Loucy (cell line): Measurements from ENCODE around the gene MYH15.

Source experiments
- H2AFZ ChIP-seq: fragments of 200-600 bp; sonication (generic); 2 replicates; pipeline ENCODE4 v1.6.0; 2016; ENCODE audit warnings: antibody characterized with exemption, mild to moderate bottlenecking, low read length, moderate library complexity
- H3F3A ChIP-seq: fragments of 200-600 bp; 2 replicates; pipeline ENCODE4 v1.6.0; 2016; ENCODE audit warnings: antibody characterized with exemption, low read depth, mild to moderate bottlenecking
- H3K27me3 ChIP-seq: fragments of 200-600 bp; sonication (generic); 2 replicates; pipeline ENCODE4 v1.6.1; 2014; ENCODE audit warnings: low read length, mild to moderate bottlenecking; ENCODE audit not compliant: insufficient read depth, poor library complexity, severe bottlenecking
- H3K36me3 ChIP-seq: fragments of 200-600 bp; sonication (generic); 2 replicates; pipeline ENCODE4 v1.6.1; 2016; ENCODE audit warnings: low read length; ENCODE audit not compliant: insufficient read depth
- H3K4me1 ChIP-seq: fragments of 200-600 bp; sonication (generic); 2 replicates; pipeline ENCODE4 v1.5.1; 2014; ENCODE audit warnings: low read length, mild to moderate bottlenecking; ENCODE audit not compliant: insufficient read depth, poor library complexity, severe bottlenecking
- H3K4me2 ChIP-seq: fragments of 200-600 bp; sonication (generic); 2 replicates; pipeline ENCODE4 v1.6.0; 2014; ENCODE audit warnings: antibody characterized with exemption, low read length, low read depth, mild to moderate bottlenecking; ENCODE audit not compliant: poor library complexity, severe bottlenecking
- H3K4me3 ChIP-seq: fragments of 200-600 bp; sonication (generic); 2 replicates; pipeline ENCODE4 v1.5.1; 2014; ENCODE audit warnings: low read length, mild to moderate bottlenecking, mixed read lengths; ENCODE audit not compliant: poor library complexity, severe bottlenecking
- H3K79me2 ChIP-seq: fragments of 200-600 bp; sonication (generic); 2 replicates; pipeline ENCODE4 v1.6.1; 2014; ENCODE audit warnings: low read length; ENCODE audit not compliant: insufficient read depth
- H3K9ac ChIP-seq: fragments of 200-600 bp; sonication (generic); 2 replicates; pipeline ENCODE4 v1.6.0; 2014; ENCODE audit warnings: mild to moderate bottlenecking, low read depth, low read length, moderate library complexity; ENCODE audit not compliant: poor library complexity, severe bottlenecking
- H3K9me2 ChIP-seq: fragments of 200-600 bp; sonication (generic); replicated peaks from 2 replicates; pipeline ENCODE4 v1.6.1; 2016; ENCODE audit warnings: low read depth, low read length, mixed read lengths
- H3K9me3 ChIP-seq: fragments of 200-600 bp; sonication (generic); 2 replicates; pipeline ENCODE4 v1.6.1; 2014; ENCODE audit warnings: mild to moderate bottlenecking, antibody characterized with exemption, low read length, low read depth; ENCODE audit not compliant: insufficient read depth
- H4K20me1 ChIP-seq: fragments of 200-600 bp; sonication (generic); 2 replicates; pipeline ENCODE4 v1.6.0; 2014; ENCODE audit warnings: antibody characterized with exemption, low read length, mild to moderate bottlenecking; ENCODE audit not compliant: insufficient read depth, poor library complexity, severe bottlenecking
- CTCF ChIP-seq: fragments of 200-600 bp; sonication (generic); conservative IDR thresholded peaks from 2 replicates; pipeline ENCODE4 v1.5.1; 2014; ENCODE audit warnings: mild to moderate bottlenecking, antibody characterized with exemption, low read length
- EZH2phosphoT487 ChIP-seq: fragments of 200-600 bp; IDR thresholded peaks from 2 replicates; pipeline ENCODE4 v1.6.1; 2018; ENCODE audit warnings: antibody characterized with exemption, mild to moderate bottlenecking, moderate library complexity, borderline replicate concordance

The MYH15 gene

GRCh38 chr3:108510496-108510895, at the start of gene MYH15:
Gene MYH15, minus strand, starts transcription at chr3:108510596. Its CDS starts 66 bp downstream, at chr3:108510530.
- Histone ChIP-seq H2AFZ (no peak within 1 kb of the TSS), H3K4me2 (no peak within 1 kb of the TSS), H3K4me1 (no peaks in the 10 kb centered on the region), H3K27me3 (no peaks in the 10 kb centered on the region), H3F3A (no peaks in the 10 kb centered on the region), H3K9ac (no peak within 1 kb of the TSS), H3K9me3 (no peaks in the 10 kb centered on the region), H3K79me2 (no peaks in the 10 kb centered on the region), H3K36me3 (no peaks in the 10 kb centered on the region), H4K20me1 (no peaks in the 10 kb centered on the region), H3K4me3 (no peak within 1 kb of the TSS), H3K9me2 (no peaks in the 10 kb centered on the region)
- TF ChIP-seq EZH2phosphoT487 (no peak), CTCF (no peak)

GRCh38 chr3:108555966-108556581, 45.7 kb upstream of the MYH15 start:
- Histone ChIP-seq H3K27me3 (no peaks in the 10 kb centered on the region), H2AFZ (no peak overlapping the region), H3K9ac (no peak overlapping the region), H3K36me3 (peaks cover 74% of the 10 kb centered on the region; the same call in 1 of the 2 replicates), H3K79me2 (no peaks in the 10 kb centered on the region), H3K9me2 (no peaks in the 10 kb centered on the region), H3F3A (no peaks in the 10 kb centered on the region), H3K4me2 (no peak overlapping the region), H3K4me1 (no peaks in the 10 kb centered on the region), H3K4me3 (no peak overlapping the region), H3K9me3 (no peaks in the 10 kb centered on the region), H4K20me1 (no peaks in the 10 kb centered on the region)
- no peak for TF ChIP-seq CTCF
- no peak for TF ChIP-seq EZH2phosphoT487

GRCh38 chr3:108554913-108555571, 44.6 kb upstream of the MYH15 start:
- H3K36me3 ChIP-seq: peaks cover 70% of the 10 kb centered on the region; the same call in 1 of the 2 replicates
- no peak for TF ChIP-seq EZH2phosphoT487
- TF ChIP-seq CTCF: no peak
- no peaks in the 10 kb centered on the region for H3K27me3 ChIP-seq
- H3K9ac ChIP-seq: no peak overlapping the region
- H3K9me3 ChIP-seq: no peaks in the 10 kb centered on the region
- no peaks in the 10 kb centered on the region for H3K9me2 ChIP-seq
- H3K4me1 ChIP-seq: no peaks in the 10 kb centered on the region
- H3K4me3 ChIP-seq: no peak overlapping the region
- H3F3A ChIP-seq: no peaks in the 10 kb centered on the region
- no peaks in the 10 kb centered on the region for H3K79me2 ChIP-seq
- no peak overlapping the region for H2AFZ ChIP-seq
- no peaks in the 10 kb centered on the region for H4K20me1 ChIP-seq
- H3K4me2 ChIP-seq: no peak overlapping the region
